Neural cell (in vitro differentiated cells): ENCODE measurements around the gene CCL1.

Experiments
- CTCF ChIP-seq: fragments of 450-650 bp; IDR thresholded peaks from 2 replicates; pipeline ENCODE4 v1.5.1; 2014; ENCODE audit warnings: antibody characterized with exemption, mild to moderate bottlenecking, moderate library complexity; ENCODE audit not compliant: poor library complexity, severe bottlenecking
- EZH2 ChIP-seq: fragments of 200-600, 300-800 bp; shearing (Covaris generic), sonication (generic); IDR thresholded peaks from 2 replicates; pipeline ENCODE4 v1.6.1; 2014; ENCODE audit warnings: antibody characterized with exemption, low read length, borderline replicate concordance, mild to moderate bottlenecking; ENCODE audit not compliant: insufficient read depth, poor library complexity, severe bottlenecking
- POLR2AphosphoS5 ChIP-seq: IDR thresholded peaks from 2 replicates; pipeline ENCODE4 v1.6.1; 2012
- REST ChIP-seq: IDR thresholded peaks from 2 replicates; pipeline ENCODE4 v1.6.1; 2012; ENCODE audit warnings: borderline replicate concordance

DNA sequence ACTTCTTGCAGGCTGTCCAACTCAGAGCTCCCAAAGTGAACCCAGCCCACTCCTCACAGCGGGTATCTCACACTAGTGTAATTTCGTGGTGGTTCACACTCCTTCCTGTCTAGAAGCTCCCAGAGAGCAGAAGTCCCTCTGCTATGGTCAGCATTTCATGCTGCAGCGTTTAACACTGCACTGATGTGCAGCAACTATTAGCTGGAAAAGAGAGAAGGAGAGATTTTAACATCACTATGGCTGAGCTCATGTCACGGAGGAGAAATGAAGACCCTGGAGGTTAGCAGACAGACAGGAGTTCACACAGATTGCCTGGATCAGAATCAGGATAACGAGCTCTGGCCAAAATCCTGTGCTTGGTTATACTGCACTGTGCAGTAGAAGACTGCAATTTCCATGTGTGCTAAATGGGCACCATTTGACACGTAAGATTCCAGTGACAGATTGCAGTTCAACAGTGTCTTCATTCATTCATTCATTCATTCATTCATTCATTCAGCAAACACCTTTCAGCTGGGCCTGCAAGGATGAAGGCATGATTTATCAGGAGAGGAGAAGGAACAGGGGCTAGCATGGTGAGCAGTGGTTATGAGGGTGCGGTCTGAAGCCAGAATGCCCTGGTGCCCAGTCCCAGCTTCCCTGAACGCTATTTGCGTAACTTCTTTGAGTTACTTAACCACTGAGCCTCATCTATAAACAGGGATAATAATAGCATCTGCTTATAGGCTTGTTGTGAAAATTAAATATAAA, 5.3 kb upstream of the CCL1 start:
- TF ChIP-seq POLR2AphosphoS5: no peak
- no peak for TF ChIP-seq EZH2
- TF ChIP-seq CTCF: no peak
- no peak for TF ChIP-seq REST
